Fibroblast of mammary gland (primary cell): Measurements from ENCODE around the gene CDKL4.
"Not testable (repeated sequence)": the region's sequence is repeated elsewhere in the genome, so short reads cannot be mapped to it uniquely, and the experiment has no call there.

Experiments used
- DNase-seq: peaks from one replicate; pipeline ENCODE4 v3.0.0-alpha.2; 2010; ENCODE audit warnings: low read depth
- H3K4me3 ChIP-seq: 2 replicates; pipeline ENCODE4 v1.5.1; 2011; ENCODE audit warnings: low read depth, mild to moderate bottlenecking, low read length, moderate library complexity; ENCODE audit not compliant: control insufficient read depth
- CTCF ChIP-seq: conservative IDR thresholded peaks from 2 replicates; pipeline ENCODE4 v1.5.1; 2011; ENCODE audit warnings: low read depth, low read length, inconsistent platforms; ENCODE audit not compliant: control insufficient read depth, insufficient read depth

Gene CDKL4

GRCh38 chr2:39150102-39150562 is 93.6 kb downstream of the CDKL4 start:
- no peak overlapping the region for H3K4me3 ChIP-seq
- DNase-seq: no peak
- TF ChIP-seq CTCF: no peak

GRCh38 chr2:39146630-39147029 is 97.1 kb downstream of the CDKL4 start:
- TF ChIP-seq CTCF: no peak
- H3K4me3 ChIP-seq: no peak overlapping the region
- DNase-seq: no peak

- no peak overlapping the region for H3K4me3 ChIP-seq
- TF ChIP-seq CTCF: no peak
- no peak for DNase-seq
These were observed 97.8 kb downstream of the CDKL4 start for GRCh38 chr2:39145906-39146421.

GRCh38 chr2:39144416-39144815 is 99.4 kb downstream of the CDKL4 start:
- no peak for DNase-seq
- H3K4me3 ChIP-seq: no peak overlapping the region
- no peak for TF ChIP-seq CTCF

- no peak for TF ChIP-seq CTCF
- no peak overlapping the region for H3K4me3 ChIP-seq
- DNase-seq: no peak
These were observed 100.7 kb downstream of the CDKL4 start for GRCh38 chr2:39142904-39143605.

- no peak for DNase-seq
- no peak for TF ChIP-seq CTCF
- no peak overlapping the region for H3K4me3 ChIP-seq
These were observed 102.2 kb downstream of the CDKL4 start for GRCh38 chr2:39141334-39142271.

GRCh38 chr2:39140948-39141333 is 102.8 kb downstream of the CDKL4 start:
- not testable (repeated sequence) for DNase-seq, H3K4me3 ChIP-seq
